Measurements from ENCODE around the gene ERICH2. TPM values are rescaled to one million over a fixed set of nuclear protein-coding genes. Genes with fewer than 3 reads are reported as not detected.

The ERICH2 gene
- total RNA-seq, 4 donors from 2014 or later, result 0.98 TPM; not detected in 3

DNA sequence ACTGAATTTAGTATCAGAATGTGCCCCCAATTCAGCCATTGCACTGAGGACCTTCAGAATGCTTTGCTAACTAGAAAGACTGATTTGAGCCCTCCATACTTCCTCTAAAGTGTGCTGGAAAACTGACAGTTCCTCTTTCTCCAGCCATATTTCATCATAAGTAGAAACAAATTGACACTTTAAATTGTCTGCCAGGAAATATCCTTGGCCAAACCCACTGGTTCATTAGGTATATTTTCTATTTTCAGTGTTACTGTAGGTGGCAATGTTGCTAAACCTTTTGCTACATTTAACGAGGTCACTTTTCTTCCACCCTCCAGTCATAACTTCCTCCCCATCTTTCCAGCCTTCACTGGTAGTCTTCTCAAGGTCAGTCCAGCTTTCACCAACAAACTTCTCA, 33.5 kb upstream of the ERICH2 start:
- TF ChIP-seq POLR2A (IDR thresholded peaks at IDR 0.05) (no peak), CTCF (IDR thresholded peaks at IDR 0.05) (no peak), EP300 (IDR thresholded peaks at IDR 0.05) (no peak)
- no peaks in the 10 kb centered on the region for H3K36me3 ChIP-seq
- DNase-seq (ENCODE audit: low spot score in 2 of 2), result no peak
- H3K27me3 ChIP-seq, result no peaks in the 10 kb centered on the region
- H3K4me1 ChIP-seq, result no peaks in the 10 kb centered on the region
- no peak overlapping the region for H3K4me3 ChIP-seq
- H3K9me3 ChIP-seq, result peaks cover 0 to 11% (median 0%) of the 10 kb centered on the region in 4 donors
- H3K27ac ChIP-seq, result no peak overlapping the region
- 64% methylated on average over 1 of the region's 1 CpG for WGBS, 2 donors

DNA sequence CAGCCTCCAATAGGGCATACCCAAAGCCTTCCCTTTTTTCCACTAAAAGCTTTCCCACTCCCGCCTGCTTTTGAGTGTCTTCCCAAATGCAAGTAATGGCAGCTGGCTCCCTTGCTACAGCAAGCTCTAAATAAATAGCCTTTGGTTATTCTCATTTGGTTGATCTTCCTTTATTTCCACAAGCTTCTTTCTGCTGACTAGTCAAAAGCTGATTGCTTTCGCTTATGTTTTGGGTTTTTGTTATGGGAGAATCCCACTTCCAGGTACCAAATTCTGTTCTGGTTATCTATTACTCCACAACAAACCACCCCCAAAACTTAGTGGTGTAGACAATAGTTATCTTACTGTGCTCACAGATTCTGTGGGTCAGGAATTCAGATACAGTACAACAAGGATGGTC, 32.8 kb upstream of the ERICH2 start:
- no peak overlapping the region for H3K4me3 ChIP-seq
- 91 to 98% methylated on average over 2 of the region's 2 CpGs for WGBS, 2 donors
- no peaks in the 10 kb centered on the region for H3K36me3 ChIP-seq
- no peaks in the 10 kb centered on the region for H3K27me3 ChIP-seq
- TF ChIP-seq EP300 (IDR thresholded peaks at IDR 0.05) (no peak), POLR2A (IDR thresholded peaks at IDR 0.05) (no peak), CTCF (IDR thresholded peaks at IDR 0.05) (no peak)
- H3K4me1 ChIP-seq, result no peaks in the 10 kb centered on the region
- H3K27ac ChIP-seq, result no peak overlapping the region
- peaks cover 0 to 11% (median 0%) of the 10 kb centered on the region in 4 donors for H3K9me3 ChIP-seq
- no peak for DNase-seq (ENCODE audit: low spot score in 2 of 2)

- Histone ChIP-seq H3K9me3 (peaks cover 0 to 11% (median 0%) of the 10 kb centered on the region in 4 donors), H3K36me3 (no peaks in the 10 kb centered on the region), H3K4me3 (no peak overlapping the region), H3K4me1 (no peaks in the 10 kb centered on the region), H3K27ac (no peak overlapping the region), H3K27me3 (no peaks in the 10 kb centered on the region)
- TF ChIP-seq CTCF (IDR thresholded peaks at IDR 0.05) (no peak), EP300 (IDR thresholded peaks at IDR 0.05) (no peak), POLR2A (IDR thresholded peaks at IDR 0.05) (no peak)
- no peak for DNase-seq (ENCODE audit: low spot score in 2 of 2)
- 79 to 87% methylated on average over 4 of the region's 4 CpGs for WGBS, 2 donors
Measured at GRCh38 chr2:170737821-170738220, 32.4 kb upstream of the ERICH2 start.

- TF ChIP-seq CTCF (IDR thresholded peaks at IDR 0.05), result no peak
- no peak for TF ChIP-seq EP300 (IDR thresholded peaks at IDR 0.05)
- no peak for TF ChIP-seq POLR2A (IDR thresholded peaks at IDR 0.05)
- Histone ChIP-seq H3K9me3 (peaks cover 0 to 11% (median 0%) of the 10 kb centered on the region in 4 donors), H3K27ac (no peak overlapping the region), H3K4me3 (no peak overlapping the region), H3K4me1 (no peaks in the 10 kb centered on the region), H3K36me3 (no peaks in the 10 kb centered on the region), H3K27me3 (no peaks in the 10 kb centered on the region)
- no peak for DNase-seq (ENCODE audit: low spot score in 2 of 2)
- 50 to 66% methylated on average over 3 of the region's 3 CpGs for WGBS, 2 donors
Measured at GRCh38 chr2:170739048-170739447, 31.1 kb upstream of the ERICH2 start.

DNA sequence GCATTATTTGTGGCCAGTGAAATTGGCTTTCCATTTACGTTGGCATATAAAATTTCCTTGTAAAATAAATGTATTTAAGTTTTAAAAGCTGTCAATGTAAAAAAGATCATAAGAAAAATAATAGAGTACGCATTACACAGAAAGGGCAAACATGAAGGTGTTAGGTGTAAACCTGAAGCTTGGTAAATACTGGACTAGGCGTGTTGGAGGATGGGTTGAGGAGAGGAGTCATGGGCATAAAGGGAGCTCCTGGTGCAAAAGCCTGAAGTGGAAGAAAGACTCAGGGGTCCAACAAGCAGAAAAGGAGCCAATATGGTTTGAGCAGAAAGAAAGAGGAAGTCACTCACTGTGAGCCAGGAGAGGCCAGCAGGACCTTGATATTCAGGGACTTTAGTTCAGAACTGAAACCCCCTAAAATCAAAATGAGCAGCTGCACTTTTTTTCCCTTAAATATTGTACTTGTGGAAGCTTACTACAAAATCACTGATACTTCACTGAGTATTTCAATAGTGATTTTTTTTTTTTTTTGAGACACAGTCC, 30.6 kb upstream of the ERICH2 start:
- Histone ChIP-seq H3K27ac (no peak overlapping the region), H3K4me1 (no peaks in the 10 kb centered on the region), H3K4me3 (no peak overlapping the region), H3K27me3 (no peaks in the 10 kb centered on the region), H3K36me3 (no peaks in the 10 kb centered on the region), H3K9me3 (peaks cover 0 to 11% (median 0%) of the 10 kb centered on the region in 4 donors)
- no peak for DNase-seq (ENCODE audit: low spot score in 2 of 2)
- 83 to 86% methylated on average over 3 of the region's 3 CpGs for WGBS, 2 donors
- no peak for TF ChIP-seq EP300 (IDR thresholded peaks at IDR 0.05)
- TF ChIP-seq POLR2A (IDR thresholded peaks at IDR 0.05), result no peak
- no peak for TF ChIP-seq CTCF (IDR thresholded peaks at IDR 0.05)
